SU-DHL-6 (cell line): ENCODE data around the gene TMA16.

ENCODE experiments used
- EZH2phosphoT487 ChIP-seq: fragments of 200-600 bp; sonication (generic), shearing (Covaris generic); conservative IDR thresholded peaks from 2 replicates; pipeline ENCODE4 v1.6.1; 2018; ENCODE audit warnings: mild to moderate bottlenecking, antibody characterized with exemption, low read length, moderate library complexity, mixed read lengths
- TF ChIP-seq, protein P1 (sequence below): fragments of 200-600 bp; sonication (generic); IDR thresholded peaks from one replicate; pipeline ENCODE4 v1.5.1; 2017; ENCODE audit warnings: antibody characterized with exemption, mild to moderate bottlenecking, low read length, moderate library complexity; ENCODE audit not compliant: insufficient read depth, poor library complexity, severe bottlenecking

DNA sequence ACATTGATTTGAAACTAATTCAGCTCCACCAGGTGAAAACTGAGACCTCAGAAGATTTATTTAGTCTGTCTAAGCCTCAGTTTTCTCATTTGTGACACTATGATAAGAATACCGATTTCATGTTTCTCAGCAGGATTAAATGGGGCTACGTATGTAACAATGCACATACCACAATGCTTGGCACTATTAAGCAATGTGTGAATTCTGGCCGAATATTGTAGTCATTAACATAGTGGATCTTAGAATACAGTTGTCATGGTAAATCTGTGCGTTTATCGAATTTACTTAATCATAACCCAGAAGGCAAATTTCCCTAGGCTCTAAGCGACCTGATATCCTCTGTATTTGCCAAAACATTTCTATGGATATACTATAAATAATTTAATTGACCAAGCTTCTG is 69.1 kb downstream of the TMA16 start:
- TF ChIP-seq, protein P1, sequence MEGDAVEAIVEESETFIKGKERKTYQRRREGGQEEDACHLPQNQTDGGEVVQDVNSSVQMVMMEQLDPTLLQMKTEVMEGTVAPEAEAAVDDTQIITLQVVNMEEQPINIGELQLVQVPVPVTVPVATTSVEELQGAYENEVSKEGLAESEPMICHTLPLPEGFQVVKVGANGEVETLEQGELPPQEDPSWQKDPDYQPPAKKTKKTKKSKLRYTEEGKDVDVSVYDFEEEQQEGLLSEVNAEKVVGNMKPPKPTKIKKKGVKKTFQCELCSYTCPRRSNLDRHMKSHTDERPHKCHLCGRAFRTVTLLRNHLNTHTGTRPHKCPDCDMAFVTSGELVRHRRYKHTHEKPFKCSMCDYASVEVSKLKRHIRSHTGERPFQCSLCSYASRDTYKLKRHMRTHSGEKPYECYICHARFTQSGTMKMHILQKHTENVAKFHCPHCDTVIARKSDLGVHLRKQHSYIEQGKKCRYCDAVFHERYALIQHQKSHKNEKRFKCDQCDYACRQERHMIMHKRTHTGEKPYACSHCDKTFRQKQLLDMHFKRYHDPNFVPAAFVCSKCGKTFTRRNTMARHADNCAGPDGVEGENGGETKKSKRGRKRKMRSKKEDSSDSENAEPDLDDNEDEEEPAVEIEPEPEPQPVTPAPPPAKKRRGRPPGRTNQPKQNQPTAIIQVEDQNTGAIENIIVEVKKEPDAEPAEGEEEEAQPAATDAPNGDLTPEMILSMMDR: no peak
- no peak for TF ChIP-seq EZH2phosphoT487
